Activated effector memory CD4-positive, alpha-beta T cell treated with Interleukin-2 at 50 U/mL for 16 hours (primary cell): ENCODE measurements around the gene SPOCK1.

Source experiments
- DNase-seq: peaks from one replicate; pipeline ENCODE4 v3.0.0-alpha.2; 2020

The SPOCK1 gene

DNA sequence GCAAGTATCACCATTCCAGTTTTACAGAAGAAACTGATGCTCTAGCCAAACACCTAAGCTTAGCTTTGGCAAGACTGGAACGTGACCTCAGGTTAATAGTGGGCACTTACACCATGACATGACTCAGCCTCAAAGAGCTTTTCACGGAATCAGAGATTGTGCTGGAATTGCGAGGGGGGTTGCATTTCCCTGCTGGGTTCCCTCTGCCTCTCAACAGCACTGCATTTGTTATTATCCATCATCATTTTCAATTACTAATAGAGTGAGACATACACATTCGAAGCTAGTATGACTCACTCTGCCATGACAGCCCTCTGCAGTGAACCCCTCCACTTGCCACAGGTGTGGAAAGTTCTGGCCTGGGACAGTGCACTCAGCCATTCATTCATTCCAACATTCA, 8.0 kb downstream of the SPOCK1 start:
- no peak for DNase-seq

DNA sequence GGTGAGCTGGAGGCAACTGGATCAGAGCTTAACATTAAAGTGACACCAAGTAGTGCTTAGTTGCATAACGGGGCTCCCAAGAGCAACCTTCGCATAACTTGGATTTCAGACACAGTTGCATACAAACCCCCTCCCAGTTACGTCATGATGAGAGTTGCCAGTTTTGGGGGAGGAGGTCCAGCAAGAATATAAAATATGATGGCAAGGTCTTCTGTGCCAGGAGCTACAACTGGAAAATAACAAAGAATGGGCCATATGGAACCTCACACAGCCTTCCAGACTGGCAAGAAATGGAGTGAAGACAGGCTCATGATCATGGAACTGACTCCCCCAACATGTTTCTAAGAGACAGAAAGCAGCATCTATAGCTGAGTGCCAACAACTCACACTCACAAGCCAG, 8.5 kb downstream of the SPOCK1 start:
- DNase-seq = no peak

DNA sequence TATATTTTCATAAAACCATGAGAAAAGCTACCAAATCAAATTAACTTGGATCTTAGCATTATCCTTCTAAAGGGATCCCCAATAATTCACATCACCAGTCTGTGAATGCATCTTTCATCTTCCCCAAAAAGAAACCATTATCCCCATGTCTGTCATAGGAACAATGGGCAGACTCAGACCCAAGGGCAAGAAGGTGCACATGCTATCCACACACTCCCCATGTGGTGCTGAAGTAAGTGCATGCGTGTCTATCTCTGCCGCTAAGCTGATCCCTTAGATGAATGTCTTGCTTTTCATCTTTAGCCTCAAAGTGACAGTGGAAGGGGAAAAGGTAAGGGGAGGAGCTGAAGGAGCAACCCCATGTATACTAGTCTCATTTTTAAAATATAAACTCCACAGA, 10.2 kb downstream of the SPOCK1 start:
- DNase-seq = no peak

DNA sequence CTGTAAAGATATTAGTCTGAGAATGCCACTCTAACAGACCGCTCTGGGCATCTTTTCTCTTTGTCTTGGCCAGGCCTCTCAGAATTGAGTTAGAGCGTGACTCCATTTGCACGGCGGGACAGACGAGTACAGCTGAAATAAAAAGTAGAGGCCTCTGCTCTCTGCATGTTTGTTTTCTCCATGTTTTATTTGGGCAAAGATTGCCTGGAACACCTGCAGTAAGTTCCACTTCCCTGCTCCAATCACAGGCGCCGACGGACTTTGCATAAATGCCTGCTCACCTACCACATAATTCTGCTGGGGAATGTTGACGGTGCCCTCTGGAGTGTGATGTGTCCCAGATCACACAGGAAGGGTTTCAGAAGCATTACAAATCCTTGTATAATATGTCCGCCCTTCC, 10.6 kb downstream of the SPOCK1 start:
- no peak for DNase-seq

DNA sequence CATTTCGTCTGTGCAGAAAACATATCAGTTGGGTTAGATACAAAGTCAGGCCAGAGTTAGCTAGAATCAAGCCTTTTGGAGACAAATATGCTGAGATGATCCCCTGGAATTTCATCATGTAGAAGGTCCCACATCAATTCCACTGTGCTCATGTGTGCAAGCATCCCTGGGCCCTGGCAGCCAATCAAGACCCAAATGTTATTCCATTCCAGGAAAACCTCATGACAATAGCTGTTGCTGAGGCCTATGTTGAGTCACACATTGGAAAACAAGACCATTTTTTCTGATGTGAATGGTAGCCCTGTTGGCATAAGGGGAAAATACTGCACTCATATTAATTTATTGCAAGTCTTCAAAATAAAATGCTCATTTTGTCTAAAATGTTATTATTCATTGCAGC, 11.5 kb downstream of the SPOCK1 start:
- DNase-seq = no peak

DNA sequence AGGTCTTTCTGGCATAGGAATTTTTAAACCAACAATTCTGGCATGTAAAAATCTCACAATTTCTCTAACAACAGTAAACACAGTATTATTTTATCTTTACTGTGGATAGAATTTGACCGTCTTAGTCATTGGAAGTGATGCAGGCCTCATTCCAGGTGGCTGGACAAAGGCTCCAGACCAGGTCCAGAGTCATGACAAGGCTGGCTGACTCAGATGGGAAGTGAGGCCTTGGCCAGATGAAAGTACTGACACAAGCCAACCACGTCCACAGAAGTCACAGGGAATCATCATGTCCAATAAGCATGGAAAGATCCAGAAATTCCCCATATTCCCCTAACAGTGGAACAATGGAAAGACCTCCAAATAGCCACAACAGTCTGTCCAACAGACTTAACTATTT, 12.4 kb downstream of the SPOCK1 start:
- DNase-seq = no peak

DNA sequence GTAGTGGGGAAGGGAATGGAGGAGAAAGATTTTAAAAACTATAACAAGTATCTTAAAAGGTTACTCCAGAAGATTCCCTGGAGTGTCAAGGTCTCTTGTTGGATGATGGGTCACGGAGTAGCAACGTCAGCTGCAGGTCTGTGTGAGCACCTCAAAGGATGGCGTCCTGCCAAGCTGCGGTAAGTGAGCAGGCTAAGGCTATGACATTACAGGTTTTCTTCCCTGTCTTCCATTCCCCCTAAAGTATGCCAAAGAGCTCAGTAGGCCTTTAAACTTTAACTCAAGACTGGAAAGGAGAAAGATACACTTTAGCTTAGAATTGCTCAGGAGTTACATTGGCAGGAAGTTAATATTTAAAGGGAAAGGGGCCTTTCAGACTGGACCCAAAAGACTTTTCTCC, 17.5 kb downstream of the SPOCK1 start:
- no peak for DNase-seq

DNA sequence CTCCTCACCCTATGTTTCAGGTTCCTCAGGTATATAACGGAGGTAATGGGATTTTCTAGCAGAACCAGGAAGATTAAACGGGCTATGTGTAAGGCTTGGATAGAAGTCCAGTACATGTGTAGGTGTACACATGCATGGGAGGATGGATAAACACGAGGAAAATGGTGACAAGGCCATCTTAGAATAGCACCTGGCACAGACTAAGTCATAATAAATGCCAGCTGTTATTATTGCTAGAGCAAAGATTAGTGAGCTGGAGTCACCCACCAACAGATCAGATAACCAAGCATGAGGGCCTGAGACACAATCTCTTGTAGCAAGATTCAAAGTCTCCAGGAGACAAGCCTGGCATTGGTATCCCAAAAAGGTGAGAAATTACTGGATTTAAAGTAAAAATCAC, 21.1 kb downstream of the SPOCK1 start:
- no peak for DNase-seq

DNA sequence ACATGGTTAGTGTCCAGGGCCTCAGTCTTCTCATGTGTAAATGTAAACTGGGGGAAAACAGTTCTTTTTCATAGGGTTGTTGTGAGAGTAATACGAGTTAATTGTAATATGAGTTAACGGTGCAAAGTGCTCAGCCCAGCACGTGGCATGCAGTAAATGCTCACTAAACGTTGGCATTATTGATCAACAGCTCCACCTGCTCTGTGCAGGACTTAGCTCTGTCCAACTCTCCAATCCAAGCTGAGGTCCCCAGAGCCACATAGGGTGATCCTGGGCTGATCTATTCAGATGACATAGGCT, 28.3 kb downstream of the SPOCK1 start:
- DNase-seq = no peak

DNA sequence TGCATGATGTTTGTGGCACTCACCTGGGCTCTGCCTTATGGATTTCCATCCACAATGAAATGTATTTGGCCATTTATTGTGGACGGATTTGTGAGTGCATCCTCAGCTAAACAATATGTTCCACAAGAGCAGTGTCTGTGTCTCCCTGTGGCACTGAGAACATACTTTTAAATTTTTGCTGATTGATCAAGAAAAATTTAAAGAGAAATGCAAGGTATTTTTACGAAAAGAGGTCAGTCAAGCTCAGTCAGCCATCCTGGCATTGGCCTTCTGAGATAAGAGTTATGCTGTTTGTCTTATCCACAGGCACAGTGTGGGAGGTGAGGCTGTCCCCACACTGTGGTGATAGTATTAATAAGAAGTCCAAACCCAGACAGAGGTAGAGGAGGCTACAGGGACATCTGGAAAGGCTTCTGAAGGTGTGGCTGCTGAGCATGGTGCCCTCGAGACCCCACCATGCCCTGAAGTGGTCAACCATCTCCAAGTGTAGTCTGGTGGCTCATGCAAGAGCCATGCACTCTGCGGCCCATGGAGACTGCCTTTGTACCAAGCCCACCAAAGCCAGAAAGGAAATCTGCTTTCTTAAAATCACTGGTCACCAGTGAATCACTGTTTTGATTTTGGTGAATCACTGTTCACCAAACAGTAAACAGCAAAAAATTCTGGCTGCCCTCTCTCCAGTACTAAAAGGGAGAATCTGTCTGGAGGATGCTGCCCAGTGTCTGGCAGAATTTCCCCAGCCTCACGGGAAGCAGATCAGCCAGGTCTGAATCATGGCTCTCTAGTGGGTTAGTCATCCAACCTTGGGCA, 28.8 kb downstream of the SPOCK1 start:
- no peak for DNase-seq

DNA sequence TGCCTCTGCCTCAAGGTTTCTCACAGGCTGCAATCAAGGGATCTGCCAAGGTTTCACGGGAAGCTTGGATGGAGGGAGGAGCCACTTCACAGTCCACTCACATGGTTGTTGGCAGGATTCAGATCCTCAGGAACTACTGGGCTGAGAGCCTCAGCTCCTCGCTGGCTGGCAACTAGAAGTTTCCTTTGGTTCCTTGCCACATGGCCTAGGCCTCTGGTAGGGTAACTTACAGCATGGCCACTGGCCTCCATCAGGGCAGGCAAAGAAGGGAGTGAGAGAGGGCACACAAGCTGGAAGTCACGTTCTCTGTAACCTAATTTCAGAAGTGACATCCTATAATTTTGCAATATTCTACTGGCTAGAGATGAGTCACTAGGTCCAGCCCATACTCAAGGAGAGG, 32.2 kb downstream of the SPOCK1 start:
- no peak for DNase-seq

DNA sequence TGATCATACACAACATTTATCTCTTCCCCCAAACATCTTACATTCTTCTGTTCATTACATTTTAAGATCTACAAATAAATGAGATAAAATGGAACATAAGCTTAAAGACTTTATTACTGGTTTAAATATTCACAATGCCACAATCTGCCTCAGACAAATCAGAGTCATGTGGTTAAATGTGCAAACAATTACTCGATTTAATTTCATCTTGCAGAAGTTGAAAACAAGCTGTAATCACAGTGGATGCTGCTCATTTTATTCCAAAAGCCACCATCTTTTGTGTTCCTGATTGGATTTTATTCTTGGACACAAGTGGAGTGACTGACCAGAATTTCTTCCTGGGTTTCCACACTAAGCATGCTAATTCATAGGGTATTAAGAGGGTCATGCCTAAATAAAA, 33.2 kb downstream of the SPOCK1 start:
- DNase-seq = no peak

DNA sequence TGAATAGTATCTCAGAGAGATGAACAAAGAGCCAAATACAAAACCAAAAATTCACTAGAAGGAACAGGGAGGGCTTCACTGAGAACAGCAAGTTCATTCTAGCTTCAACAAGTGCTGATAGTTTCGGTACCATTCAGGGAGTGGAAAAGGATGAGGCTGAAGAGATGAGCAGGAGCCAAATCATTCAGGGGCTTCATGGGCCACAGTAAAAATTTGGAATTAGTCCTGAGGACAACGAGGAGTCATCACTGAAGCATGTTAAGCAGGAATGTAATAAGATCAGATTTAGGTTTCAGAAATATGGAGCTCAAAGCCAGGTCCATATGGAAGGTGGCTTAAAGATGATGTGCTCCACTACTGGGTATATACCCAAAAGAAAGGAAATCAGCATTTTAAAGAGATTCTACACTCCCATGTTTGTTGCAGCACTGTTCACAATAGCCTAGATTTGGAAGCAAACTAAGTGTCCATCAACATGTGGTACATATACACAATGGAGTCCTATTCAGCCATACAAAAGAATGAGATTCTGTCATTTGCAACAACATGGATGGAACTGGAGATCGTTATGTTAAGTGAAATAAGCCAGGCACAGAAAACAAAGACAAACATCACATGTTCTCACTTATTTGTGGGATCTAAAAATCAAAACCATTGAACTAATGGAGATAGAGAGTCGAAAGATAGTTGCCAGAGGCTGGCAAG, 36.2 kb downstream of the SPOCK1 start:
- DNase-seq = no peak

DNA sequence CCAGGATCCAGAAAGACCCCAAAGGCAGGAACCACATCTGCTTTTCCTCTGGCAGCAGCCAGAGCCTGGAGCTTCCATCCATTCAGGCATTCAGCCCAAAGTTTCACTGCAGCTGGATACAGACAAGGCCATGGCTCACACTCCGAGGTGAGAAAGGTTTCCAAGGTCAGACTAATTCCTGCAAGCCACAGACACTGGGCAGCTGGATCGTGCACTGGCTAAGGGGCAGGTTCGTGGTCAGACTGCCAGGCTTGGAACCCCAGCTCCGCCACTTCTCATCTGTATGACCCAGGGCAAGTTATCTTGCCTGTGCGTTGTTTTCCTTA, 36.9 kb downstream of the SPOCK1 start:
- no peak for DNase-seq

DNA sequence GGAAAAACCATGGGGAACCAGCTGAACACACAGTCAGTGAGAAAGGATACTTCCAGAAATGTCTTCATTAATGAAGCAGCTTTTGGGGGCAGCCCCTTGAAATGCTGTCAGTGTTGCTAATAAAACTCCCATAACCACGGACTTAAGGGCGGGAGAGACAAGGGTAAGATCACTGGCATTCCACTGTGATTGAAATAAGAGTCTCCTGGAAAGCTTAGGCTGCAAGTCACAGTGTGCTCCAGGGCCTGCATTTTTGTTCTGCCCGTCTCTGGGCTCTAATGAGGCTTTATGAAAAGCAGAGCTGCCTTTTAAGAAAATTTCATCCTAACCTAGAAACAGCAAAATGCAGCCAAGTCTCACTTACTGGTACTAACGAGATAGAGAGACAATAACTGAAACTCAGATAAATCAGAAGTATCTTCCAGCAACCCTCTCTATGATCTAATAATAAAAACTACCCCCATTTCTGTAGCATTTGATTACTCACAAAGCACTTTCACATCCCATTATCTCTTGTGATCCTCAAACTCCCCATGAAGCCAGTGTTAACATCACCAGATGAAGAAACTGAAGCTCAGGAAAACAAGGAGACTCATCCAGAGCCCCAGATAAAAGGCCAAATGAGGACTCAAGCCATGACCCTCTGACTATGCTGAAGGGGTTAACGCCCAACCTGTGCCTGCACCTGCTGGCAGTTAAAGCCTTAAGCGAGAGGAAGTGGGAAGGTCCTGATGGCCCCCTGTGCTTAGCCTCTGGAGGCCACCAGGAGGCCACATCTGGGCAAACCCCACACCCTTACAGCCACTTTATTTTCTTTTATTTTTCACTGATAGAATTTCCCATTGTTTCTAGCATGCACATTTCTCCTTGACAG, 37.5 kb downstream of the SPOCK1 start:
- DNase-seq = no peak

DNA sequence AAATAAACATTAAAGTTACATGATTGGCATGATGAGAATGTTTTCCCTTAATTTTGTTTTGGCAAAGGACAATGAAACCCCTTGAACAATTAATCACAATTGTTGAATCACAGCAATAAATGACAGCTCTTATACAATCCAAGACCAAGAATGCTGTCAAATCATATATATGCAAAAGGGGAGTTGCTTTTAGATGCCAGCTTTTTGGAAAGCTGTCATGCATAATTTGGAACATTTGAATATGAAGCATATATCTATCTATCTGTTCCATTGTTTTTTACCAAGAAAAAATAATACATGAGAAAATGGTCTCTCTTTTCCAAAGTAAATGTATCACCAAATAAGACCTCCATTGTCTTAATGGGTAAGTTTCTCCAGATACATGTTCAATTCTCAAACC, 44.5 kb downstream of the SPOCK1 start:
- DNase-seq = no peak

DNA sequence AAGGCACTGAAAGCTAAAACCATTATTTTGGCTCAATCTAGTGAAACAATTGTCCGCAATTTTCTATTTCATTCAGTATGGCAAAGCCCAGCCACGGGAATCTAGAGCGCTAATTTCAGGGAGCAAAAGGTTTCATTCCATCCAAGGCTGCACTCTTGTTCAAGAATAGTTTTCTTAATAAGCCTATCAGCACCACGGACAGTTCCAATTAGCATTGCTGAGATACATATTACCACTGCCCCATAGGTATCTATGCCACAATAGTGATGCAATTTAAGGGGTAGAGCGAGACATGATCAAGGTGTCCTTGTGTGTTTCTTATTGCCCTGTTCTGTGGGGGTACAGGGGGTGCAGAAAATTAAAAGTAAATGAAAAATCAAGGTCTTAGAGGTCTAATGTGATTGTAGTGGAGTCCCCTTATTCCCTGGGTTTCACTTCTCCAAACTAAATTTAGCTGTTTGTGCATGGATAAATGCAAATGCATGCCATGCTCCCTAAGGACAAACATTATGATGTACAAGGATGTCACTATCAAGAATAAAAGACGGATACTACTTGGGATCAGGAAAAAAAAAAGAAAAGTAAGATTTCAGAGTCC, 45.5 kb downstream of the SPOCK1 start:
- no peak for DNase-seq

DNA sequence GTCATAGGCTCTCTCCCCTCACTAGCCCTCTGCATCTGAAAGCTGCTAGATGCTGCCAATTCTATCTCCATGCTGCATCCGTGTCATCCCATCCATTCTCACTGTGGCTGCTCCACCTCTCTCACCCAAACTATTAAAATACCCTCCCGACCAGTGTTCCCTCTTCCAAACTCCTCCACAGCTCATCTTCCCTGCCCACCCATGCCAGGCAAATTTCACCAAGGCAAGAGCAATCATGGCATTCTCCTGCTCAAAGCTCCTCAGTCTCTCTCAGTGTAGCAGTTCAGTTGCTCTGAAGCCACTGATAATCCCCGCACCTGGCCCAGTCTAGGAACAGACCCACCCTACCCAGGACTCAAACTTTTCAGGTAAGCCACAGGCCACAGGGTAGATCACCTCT, 48.4 kb downstream of the SPOCK1 start:
- DNase-seq = no peak

DNA sequence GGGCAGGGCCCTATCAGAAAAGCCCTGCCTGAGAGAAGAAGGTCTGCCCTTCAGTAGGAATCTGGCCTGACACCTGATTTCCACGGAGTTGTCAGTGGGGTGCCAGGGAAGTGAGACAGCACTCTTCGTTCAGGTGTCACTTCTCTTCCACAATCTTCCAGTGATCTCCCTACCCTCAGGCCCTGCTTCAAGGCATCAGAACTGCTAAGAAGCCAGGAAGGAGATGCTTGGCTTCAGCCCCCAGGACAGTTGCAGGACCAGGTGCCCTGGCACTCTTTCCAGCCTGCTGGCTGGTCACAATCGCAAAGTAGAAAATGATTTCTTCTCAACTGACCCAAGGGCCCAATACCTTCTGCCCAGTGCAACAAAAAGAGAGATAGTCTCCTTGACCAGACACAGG, 50.3 kb downstream of the SPOCK1 start:
- DNase-seq = no peak

DNA sequence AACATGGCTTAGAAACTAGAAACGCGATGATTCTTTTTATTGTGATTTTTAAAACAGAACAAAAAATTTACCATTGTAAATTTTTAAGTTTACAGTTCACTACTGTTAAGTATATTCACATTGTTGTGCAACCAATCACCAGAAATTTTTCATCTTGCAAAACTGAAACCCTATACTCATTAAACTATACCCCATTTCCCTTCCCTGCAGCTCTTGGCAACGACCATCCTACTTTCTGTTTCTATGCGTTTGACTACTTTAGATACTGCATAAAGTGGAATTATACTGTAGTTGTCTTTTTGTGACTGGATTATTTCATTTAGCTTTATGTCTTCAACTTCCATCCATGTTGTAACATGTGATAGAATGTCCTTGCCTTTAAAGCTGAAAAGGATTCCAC, 52.5 kb downstream of the SPOCK1 start:
- no peak for DNase-seq

DNA sequence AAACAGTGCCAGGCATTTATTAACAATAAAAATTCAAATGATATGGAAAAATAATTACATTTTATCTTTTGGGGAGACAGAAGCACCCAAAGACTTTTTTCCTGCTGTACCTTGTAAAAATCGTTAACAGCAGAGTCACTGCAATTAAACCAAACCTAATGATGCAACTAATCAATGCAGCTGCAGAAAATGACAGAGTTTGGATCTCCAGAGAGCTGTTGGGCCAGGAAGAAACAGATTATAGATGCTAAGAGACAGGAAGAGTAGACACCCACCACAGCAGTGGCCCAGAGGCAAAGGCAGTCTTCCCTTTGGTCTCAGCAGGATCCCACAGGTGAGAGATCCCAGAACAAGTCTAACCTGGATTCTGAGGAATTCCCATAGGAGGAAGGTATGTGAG, 53.0 kb downstream of the SPOCK1 start:
- DNase-seq = no peak

DNA sequence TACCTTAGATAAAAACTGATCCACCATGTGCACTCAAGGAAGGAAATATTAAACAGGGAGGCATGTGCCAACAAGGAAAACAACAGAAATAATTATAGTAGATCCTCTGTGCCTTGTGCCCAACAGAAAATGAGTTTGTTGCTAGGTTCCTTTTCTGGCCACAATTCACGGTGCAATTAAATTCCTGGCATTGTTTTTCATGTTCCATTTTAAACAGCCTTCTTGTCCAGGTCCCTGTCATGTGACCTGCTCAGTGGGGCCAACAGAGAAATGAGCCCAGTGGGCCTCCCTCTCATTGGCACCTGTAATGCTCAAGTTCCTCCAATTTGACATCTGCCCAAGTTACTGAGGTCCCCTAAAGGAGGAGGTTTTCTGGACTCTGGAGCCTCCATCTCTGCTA, 56.5 kb downstream of the SPOCK1 start:
- no peak for DNase-seq

DNA sequence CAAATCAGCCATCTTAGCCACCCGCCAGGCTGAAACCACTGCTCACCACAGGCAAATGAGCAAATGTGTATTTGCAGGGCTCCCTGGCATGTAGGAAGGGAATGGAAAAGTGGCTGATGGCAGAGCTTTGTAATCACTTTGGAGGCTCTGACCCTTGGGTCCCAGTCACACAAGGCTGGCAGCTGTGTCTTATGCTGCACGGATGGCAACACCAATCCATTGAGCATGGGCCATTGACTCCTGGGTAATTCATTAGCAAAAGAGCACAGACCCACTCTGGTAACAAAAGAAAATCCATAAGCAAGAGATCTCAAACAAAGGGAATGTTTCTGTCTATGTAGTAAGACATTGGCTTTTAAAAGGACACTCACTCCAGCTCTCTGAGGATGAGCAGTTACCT, 57.6 kb downstream of the SPOCK1 start:
- DNase-seq = no peak

DNA sequence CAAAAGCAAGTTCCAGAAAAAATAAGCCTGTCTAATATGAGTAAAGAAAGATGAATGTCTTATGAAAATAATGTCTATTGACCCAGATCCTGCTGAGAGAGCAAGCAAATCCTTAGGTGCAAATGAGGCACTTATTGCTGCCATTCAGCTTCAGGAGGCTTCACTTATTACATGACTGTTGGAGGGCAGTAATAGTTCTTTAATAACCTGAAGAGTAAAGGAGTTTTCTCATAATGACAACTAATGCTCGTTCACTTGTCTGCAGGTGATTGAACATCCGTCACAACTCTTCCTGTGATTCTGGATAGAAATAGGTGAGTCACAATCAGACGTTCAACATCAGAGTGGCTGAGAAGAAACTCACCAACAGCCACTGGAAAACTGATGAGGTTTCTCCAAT, 58.3 kb downstream of the SPOCK1 start:
- no peak for DNase-seq
